HCT116 (cell line): ENCODE measurements around the gene HOXC4.

Experiments used
- CBX3 ChIP-seq: IDR thresholded peaks from 2 replicates; pipeline ENCODE4 v1.6.1; 2012; ENCODE audit warnings: low read depth
- EZH2 ChIP-seq: fragments of 200-600 bp; sonication (generic); IDR thresholded peaks from 2 replicates; pipeline ENCODE4 v1.6.1; 2017; ENCODE audit warnings: antibody characterized with exemption, mixed run types
- EZH2phosphoT487 ChIP-seq: fragments of 200-600 bp; IDR thresholded peaks from 2 replicates; pipeline ENCODE4 v1.6.1; 2018; ENCODE audit warnings: antibody characterized with exemption, borderline replicate concordance
- POLR2A ChIP-seq: IDR thresholded peaks from 2 replicates; pipeline ENCODE4 v1.7.0; 2011; ENCODE audit warnings: borderline replicate concordance; ENCODE audit not compliant: insufficient read depth, insufficient read length; ENCODE audit errors: extremely low read depth
- POLR2AphosphoS5 ChIP-seq: IDR thresholded peaks from 2 replicates; pipeline ENCODE4 v1.6.1; 2011; ENCODE audit warnings: mild to moderate bottlenecking, low read depth, low read length, moderate library complexity
- SP1 ChIP-seq: IDR thresholded peaks from 2 replicates; pipeline ENCODE4 v1.6.1; 2012; ENCODE audit warnings: low read depth
- TCF7L2 ChIP-seq: IDR thresholded peaks from 2 replicates; pipeline ENCODE4 v1.7.0; 2011; ENCODE audit warnings: borderline replicate concordance, inconsistent platforms; ENCODE audit not compliant: insufficient read depth, insufficient read length; ENCODE audit errors: extremely low read depth
- ZNF274 ChIP-seq: fragments of 200-500 bp; sonication (Bioruptor generic); IDR thresholded peaks from 2 replicates; pipeline ENCODE4 v1.6.1; 2014; ENCODE audit warnings: mild to moderate bottlenecking, low read depth, low read length, inconsistent platforms
- TF ChIP-seq, protein P1 (sequence below), 3 experiments: fragments of 200-600 bp in 1 of 3; sonication (generic) in 1 of 3; IDR thresholded peaks in 2 of 3; conservative IDR thresholded peaks in 1 of 3; 2 replicates each; pipeline ENCODE4 v1.5.1; 2012 to 2017; ENCODE audit warnings: low read depth in 2 of 3, low read length in 2 of 3, antibody characterized with exemption in 1 of 3, borderline replicate concordance in 1 of 3, control low read depth in 1 of 3, mild to moderate bottlenecking in 1 of 3, mixed read lengths in 1 of 3, mixed run types in 1 of 3, moderate library complexity in 1 of 3; ENCODE audit not compliant: insufficient read depth in 1 of 3
- TF ChIP-seq, protein P2 (sequence below): IDR thresholded peaks from 2 replicates; pipeline ENCODE4 v1.6.1; 2012; ENCODE audit warnings: low read depth

DNA sequence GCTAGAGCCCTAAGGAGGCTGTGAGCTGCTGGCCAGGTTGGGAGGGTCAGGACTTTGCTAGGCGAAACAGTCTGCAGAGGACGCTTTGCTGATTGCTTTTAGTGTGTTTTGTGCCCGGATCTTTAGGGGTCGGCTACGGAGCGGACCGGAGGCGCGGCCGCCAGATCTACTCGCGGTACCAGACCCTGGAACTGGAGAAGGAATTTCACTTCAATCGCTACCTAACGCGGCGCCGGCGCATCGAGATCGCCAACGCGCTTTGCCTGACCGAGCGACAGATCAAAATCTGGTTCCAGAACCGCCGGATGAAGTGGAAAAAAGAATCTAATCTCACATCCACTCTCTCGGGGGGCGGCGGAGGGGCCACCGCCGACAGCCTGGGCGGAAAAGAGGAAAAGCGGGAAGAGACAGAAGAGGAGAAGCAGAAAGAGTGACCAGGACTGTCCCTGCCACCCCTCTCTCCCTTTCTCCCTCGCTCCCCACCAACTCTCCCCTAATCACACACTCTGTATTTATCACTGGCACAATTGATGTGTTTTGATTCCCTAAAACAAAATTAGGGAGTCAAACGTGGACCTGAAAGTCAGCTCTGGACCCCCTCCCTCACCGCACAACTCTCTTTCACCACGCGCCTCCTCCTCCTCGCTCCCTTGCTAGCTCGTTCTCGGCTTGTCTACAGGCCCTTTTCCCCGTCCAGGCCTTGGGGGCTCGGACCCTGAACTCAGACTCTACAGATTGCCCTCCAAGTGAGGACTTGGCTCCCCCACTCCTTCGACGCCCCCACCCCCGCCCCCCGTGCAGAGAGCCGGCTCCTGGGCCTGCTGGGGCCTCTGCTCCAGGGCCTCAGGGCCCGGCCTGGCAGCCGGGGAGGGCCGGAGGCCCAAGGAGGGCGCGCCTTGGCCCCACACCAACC is 23.9 kb upstream of the HOXC4 start:
- TF ChIP-seq POLR2AphosphoS5 (no peak), TCF7L2 (no peak), EZH2 (no peak), EZH2phosphoT487 (no peak), SP1 (no peak), POLR2A (no peak), ZNF274 (no peak), CBX3 (no peak)
- TF ChIP-seq, protein P1, sequence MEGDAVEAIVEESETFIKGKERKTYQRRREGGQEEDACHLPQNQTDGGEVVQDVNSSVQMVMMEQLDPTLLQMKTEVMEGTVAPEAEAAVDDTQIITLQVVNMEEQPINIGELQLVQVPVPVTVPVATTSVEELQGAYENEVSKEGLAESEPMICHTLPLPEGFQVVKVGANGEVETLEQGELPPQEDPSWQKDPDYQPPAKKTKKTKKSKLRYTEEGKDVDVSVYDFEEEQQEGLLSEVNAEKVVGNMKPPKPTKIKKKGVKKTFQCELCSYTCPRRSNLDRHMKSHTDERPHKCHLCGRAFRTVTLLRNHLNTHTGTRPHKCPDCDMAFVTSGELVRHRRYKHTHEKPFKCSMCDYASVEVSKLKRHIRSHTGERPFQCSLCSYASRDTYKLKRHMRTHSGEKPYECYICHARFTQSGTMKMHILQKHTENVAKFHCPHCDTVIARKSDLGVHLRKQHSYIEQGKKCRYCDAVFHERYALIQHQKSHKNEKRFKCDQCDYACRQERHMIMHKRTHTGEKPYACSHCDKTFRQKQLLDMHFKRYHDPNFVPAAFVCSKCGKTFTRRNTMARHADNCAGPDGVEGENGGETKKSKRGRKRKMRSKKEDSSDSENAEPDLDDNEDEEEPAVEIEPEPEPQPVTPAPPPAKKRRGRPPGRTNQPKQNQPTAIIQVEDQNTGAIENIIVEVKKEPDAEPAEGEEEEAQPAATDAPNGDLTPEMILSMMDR (IDR thresholded peaks at IDR 0.05 in 2 of 3, conservative IDR thresholded peaks at IDR 0.05 in 1 of 3; ENCODE audit: borderline replicate concordance in 1 of 3, insufficient read depth in 1 of 3, low read depth in 2 of 3, low read length in 2 of 3): no peak
- TF ChIP-seq, protein P2, sequence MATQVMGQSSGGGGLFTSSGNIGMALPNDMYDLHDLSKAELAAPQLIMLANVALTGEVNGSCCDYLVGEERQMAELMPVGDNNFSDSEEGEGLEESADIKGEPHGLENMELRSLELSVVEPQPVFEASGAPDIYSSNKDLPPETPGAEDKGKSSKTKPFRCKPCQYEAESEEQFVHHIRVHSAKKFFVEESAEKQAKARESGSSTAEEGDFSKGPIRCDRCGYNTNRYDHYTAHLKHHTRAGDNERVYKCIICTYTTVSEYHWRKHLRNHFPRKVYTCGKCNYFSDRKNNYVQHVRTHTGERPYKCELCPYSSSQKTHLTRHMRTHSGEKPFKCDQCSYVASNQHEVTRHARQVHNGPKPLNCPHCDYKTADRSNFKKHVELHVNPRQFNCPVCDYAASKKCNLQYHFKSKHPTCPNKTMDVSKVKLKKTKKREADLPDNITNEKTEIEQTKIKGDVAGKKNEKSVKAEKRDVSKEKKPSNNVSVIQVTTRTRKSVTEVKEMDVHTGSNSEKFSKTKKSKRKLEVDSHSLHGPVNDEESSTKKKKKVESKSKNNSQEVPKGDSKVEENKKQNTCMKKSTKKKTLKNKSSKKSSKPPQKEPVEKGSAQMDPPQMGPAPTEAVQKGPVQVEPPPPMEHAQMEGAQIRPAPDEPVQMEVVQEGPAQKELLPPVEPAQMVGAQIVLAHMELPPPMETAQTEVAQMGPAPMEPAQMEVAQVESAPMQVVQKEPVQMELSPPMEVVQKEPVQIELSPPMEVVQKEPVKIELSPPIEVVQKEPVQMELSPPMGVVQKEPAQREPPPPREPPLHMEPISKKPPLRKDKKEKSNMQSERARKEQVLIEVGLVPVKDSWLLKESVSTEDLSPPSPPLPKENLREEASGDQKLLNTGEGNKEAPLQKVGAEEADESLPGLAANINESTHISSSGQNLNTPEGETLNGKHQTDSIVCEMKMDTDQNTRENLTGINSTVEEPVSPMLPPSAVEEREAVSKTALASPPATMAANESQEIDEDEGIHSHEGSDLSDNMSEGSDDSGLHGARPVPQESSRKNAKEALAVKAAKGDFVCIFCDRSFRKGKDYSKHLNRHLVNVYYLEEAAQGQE: no peak
